NB4 (cell line): Measurements from ENCODE around the gene SIGLEC9.

Source experiments
- CTCF ChIP-seq: IDR thresholded peaks from one replicate; pipeline ENCODE4 v1.5.1; 2012; ENCODE audit warnings: low read depth, low read length
- MAX ChIP-seq: IDR thresholded peaks from 2 replicates; pipeline ENCODE4 v1.6.1; 2011; ENCODE audit warnings: low read depth, low read length
- MYC ChIP-seq: IDR thresholded peaks from 2 replicates; pipeline ENCODE4 v1.6.1; 2011; ENCODE audit warnings: low read depth, low read length
- POLR2A ChIP-seq: IDR thresholded peaks from 2 replicates; pipeline ENCODE4 v1.6.1; 2011; ENCODE audit warnings: mild to moderate bottlenecking; ENCODE audit not compliant: insufficient read length; ENCODE audit errors: extremely low read depth

GRCh38 chr19:51089786-51090185 lies 34.9 kb upstream of the SIGLEC9 start:
- TF ChIP-seq CTCF (no peak), POLR2A (no peak), MYC (no peak), MAX (no peak)
